OCI-LY7 (cell line): Measurements from ENCODE around the gene PHGDH.
"Not testable (repeated sequence)": the region's sequence is repeated elsewhere in the genome, so short reads cannot be mapped to it uniquely, and the experiment has no call there.

ENCODE experiments used
- EZH2phosphoT487 ChIP-seq: fragments of 200-600 bp; sonication (generic); IDR thresholded peaks from 2 replicates; pipeline ENCODE4 v1.6.1; 2018; ENCODE audit warnings: low read depth, borderline replicate concordance, mild to moderate bottlenecking, mixed run types, antibody characterized with exemption, low read length, moderate library complexity, mixed read lengths
- TF ChIP-seq, protein P1 (sequence below): fragments of 200-600 bp; sonication (generic); conservative IDR thresholded peaks from 2 replicates; pipeline ENCODE4 v1.5.1; 2014; ENCODE audit warnings: mild to moderate bottlenecking, antibody characterized with exemption, low read length, moderate library complexity, mixed read lengths

- TF ChIP-seq, protein P1, sequence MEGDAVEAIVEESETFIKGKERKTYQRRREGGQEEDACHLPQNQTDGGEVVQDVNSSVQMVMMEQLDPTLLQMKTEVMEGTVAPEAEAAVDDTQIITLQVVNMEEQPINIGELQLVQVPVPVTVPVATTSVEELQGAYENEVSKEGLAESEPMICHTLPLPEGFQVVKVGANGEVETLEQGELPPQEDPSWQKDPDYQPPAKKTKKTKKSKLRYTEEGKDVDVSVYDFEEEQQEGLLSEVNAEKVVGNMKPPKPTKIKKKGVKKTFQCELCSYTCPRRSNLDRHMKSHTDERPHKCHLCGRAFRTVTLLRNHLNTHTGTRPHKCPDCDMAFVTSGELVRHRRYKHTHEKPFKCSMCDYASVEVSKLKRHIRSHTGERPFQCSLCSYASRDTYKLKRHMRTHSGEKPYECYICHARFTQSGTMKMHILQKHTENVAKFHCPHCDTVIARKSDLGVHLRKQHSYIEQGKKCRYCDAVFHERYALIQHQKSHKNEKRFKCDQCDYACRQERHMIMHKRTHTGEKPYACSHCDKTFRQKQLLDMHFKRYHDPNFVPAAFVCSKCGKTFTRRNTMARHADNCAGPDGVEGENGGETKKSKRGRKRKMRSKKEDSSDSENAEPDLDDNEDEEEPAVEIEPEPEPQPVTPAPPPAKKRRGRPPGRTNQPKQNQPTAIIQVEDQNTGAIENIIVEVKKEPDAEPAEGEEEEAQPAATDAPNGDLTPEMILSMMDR, result not testable (repeated sequence)
- TF ChIP-seq EZH2phosphoT487, result not testable (repeated sequence)
These were observed 5.1 kb upstream of the PHGDH start for GRCh38 chr1:119706599-119706998.
